ENCODE data around the gene DDX41.

The DDX41 gene

DNA sequence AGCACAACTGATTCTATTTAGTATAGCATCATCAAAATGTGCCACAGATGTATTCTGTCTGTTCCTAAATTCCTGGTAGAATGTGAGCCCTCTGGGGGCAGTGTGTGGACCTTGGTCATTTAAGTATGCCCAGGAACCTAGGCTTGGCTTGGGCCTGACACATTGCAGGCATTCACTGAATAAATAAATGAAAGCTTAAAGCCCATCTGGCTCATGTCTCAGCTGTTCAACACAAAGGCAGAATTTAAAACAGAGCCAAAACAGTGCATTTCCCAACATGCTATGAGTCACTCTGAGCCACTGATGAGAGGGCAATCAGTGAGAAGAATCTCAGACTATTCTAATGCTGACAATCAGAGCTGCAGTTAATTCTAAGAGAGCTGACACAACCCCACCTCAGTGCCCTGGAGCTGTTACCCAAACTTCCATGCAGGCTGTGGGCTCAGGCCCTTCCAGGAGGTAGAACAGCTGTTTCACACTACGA, 29.5 kb upstream of the DDX41 start:
- no peak for DNase-seq
- TF ChIP-seq EZH2 (IDR thresholded peaks at IDR 0.05; ENCODE audit: borderline replicate concordance, low read depth, low read length, severe bottlenecking) = no peak
- TF ChIP-seq, protein P1, sequence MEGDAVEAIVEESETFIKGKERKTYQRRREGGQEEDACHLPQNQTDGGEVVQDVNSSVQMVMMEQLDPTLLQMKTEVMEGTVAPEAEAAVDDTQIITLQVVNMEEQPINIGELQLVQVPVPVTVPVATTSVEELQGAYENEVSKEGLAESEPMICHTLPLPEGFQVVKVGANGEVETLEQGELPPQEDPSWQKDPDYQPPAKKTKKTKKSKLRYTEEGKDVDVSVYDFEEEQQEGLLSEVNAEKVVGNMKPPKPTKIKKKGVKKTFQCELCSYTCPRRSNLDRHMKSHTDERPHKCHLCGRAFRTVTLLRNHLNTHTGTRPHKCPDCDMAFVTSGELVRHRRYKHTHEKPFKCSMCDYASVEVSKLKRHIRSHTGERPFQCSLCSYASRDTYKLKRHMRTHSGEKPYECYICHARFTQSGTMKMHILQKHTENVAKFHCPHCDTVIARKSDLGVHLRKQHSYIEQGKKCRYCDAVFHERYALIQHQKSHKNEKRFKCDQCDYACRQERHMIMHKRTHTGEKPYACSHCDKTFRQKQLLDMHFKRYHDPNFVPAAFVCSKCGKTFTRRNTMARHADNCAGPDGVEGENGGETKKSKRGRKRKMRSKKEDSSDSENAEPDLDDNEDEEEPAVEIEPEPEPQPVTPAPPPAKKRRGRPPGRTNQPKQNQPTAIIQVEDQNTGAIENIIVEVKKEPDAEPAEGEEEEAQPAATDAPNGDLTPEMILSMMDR (IDR thresholded peaks at IDR 0.05; ENCODE audit: borderline replicate concordance, extremely low read depth, low read length, poor library complexity, severe bottlenecking) = no peak
- peaks cover 60% of the 10 kb centered on the region for H4K20me1 ChIP-seq (ENCODE audit: insufficient read depth, low read length)
- no peak overlapping the region for H3K4me2 ChIP-seq (ENCODE audit: insufficient read depth, low read length)
- H3K27me3 ChIP-seq (ENCODE audit: insufficient read depth, low read length, poor library complexity) = no peaks in the 10 kb centered on the region
- no peak overlapping the region for H2AFZ ChIP-seq (ENCODE audit: low read depth, low read length)
- peaks cover 76% of the 10 kb centered on the region for H3K36me3 ChIP-seq (ENCODE audit: insufficient read depth, low read length)
- ATAC-seq (ENCODE audit: insufficient read depth, low read depth) = 0 out of 3 replicates have a peak, but pooled peaks have one; percentile 27
- peaks cover 90% of the 10 kb centered on the region for H3K79me2 ChIP-seq (ENCODE audit: insufficient read depth, low read length)
- H3K4me1 ChIP-seq (ENCODE audit: insufficient read depth, low read length) = no peaks in the 10 kb centered on the region; the same call in 1 of the 2 replicates
- H3K9ac ChIP-seq (ENCODE audit: low read depth, low read length) = no peak overlapping the region
- H3K9me3 ChIP-seq (ENCODE audit: insufficient read depth, low read length, severe bottlenecking) = no peaks in the 10 kb centered on the region
- no peak overlapping the region for H3K4me3 ChIP-seq (ENCODE audit: low read depth in 1 of 2, low read length in 2 of 2)
- H3K27ac ChIP-seq (ENCODE audit: low read length) = no peak overlapping the region

DNA sequence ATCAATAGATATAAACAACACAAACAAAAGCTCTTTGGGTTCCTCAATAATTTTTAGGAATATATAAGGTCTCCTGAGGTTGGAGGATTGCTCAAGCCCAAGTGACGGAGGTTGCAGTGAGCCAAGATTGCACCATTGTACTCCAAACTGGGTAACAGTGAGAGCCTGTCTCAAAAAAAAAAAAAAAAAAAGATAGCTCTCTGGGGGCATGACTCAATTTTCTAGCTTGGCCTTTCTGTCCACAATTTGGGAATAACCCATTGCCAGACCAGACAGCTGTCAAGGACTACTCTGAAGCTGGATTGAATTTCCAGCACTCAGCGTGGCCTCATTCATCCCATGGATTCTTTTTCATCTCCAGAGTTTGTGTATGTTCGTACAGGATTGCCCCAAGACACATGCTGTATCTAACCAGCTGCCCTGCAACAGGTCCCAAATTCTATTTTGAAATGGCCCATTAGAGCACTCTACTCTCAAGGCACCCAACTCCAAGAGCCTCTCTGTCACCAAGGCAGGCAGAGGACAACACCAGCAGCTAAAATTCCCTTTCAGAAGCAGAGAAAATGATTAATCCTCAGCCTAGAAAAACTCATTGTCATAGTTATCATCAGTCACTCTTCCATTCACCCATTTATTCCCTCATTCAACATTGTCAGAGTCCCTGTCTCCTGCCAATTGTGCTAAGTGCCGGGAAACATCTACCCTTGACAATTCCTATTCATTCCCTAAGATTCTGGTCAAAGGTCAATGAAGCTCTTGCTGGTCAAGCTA, 28.9 kb upstream of the DDX41 start:
- no peak overlapping the region for H3K4me2 ChIP-seq (ENCODE audit: insufficient read depth, low read length)
- no peaks in the 10 kb centered on the region for H3K27me3 ChIP-seq (ENCODE audit: insufficient read depth, low read length, poor library complexity)
- no peak overlapping the region for H2AFZ ChIP-seq (ENCODE audit: low read depth, low read length)
- no peak overlapping the region for H3K4me3 ChIP-seq (ENCODE audit: low read depth in 1 of 2, low read length in 2 of 2)
- H4K20me1 ChIP-seq (ENCODE audit: insufficient read depth, low read length) = peaks cover 61% of the 10 kb centered on the region
- H3K27ac ChIP-seq (ENCODE audit: low read length) = no peak overlapping the region
- ATAC-seq (ENCODE audit: insufficient read depth, low read depth) (no peak), DNase-seq (no peak)
- peaks cover 89% of the 10 kb centered on the region for H3K79me2 ChIP-seq (ENCODE audit: insufficient read depth, low read length)
- H3K9me3 ChIP-seq (ENCODE audit: insufficient read depth, low read length, severe bottlenecking) = no peaks in the 10 kb centered on the region
- peaks cover 72% of the 10 kb centered on the region for H3K36me3 ChIP-seq (ENCODE audit: insufficient read depth, low read length)
- no peak overlapping the region for H3K9ac ChIP-seq (ENCODE audit: low read depth, low read length)
- TF ChIP-seq, protein P1 (IDR thresholded peaks at IDR 0.05; ENCODE audit: borderline replicate concordance, extremely low read depth, low read length, poor library complexity, severe bottlenecking) = no peak
- TF ChIP-seq EZH2 (IDR thresholded peaks at IDR 0.05; ENCODE audit: borderline replicate concordance, low read depth, low read length, severe bottlenecking) = no peak
- no peaks in the 10 kb centered on the region for H3K4me1 ChIP-seq (ENCODE audit: insufficient read depth, low read length)

DNA sequence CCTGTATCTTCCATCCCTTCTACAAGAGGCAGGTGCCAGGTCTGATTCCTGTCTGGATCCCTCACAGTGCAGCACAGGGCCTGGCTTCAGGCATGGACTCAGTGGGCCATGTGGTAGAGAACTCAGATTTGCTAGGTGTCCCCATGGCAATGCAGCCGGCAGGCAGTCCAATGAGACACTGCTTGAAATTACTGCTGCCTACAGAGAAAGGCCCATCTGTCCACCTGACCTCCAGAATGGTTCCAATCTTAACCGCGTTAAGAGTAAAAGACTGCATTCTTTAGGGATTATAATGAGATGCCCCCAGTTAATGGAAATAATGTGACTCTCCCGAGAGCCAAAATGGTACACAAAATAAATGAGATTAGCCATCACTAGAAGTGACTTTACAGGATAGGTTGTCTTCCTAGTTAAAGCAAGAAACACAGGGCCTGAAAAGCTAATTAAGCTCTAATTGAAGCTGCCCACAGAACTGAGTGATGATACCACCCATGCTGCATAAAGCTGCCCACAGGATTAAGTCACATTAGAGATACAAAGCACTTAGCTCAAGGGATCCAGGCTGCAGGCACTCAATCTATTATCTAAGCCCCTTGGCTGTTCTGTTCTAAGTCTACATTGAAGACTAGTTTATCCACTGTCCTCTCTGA, 26.2 kb upstream of the DDX41 start:
- Histone ChIP-seq H3K4me1 (ENCODE audit: insufficient read depth, low read length) (no peaks in the 10 kb centered on the region), H2AFZ (ENCODE audit: low read depth, low read length) (no peak overlapping the region), H3K27ac (ENCODE audit: low read length) (no peak overlapping the region), H3K9me3 (ENCODE audit: insufficient read depth, low read length, severe bottlenecking) (no peaks in the 10 kb centered on the region), H3K36me3 (ENCODE audit: insufficient read depth, low read length) (peaks cover 75% of the 10 kb centered on the region), H3K4me3 (ENCODE audit: low read depth in 1 of 2, low read length in 2 of 2) (no peak overlapping the region), H3K9ac (ENCODE audit: low read depth, low read length) (no peak overlapping the region), H3K79me2 (ENCODE audit: insufficient read depth, low read length) (peaks cover 69% of the 10 kb centered on the region), H4K20me1 (ENCODE audit: insufficient read depth, low read length) (peaks cover 62% of the 10 kb centered on the region), H3K4me2 (ENCODE audit: insufficient read depth, low read length) (no peak overlapping the region), H3K27me3 (ENCODE audit: insufficient read depth, low read length, poor library complexity) (no peaks in the 10 kb centered on the region)
- TF ChIP-seq, protein P1 (IDR thresholded peaks at IDR 0.05; ENCODE audit: borderline replicate concordance, extremely low read depth, low read length, poor library complexity, severe bottlenecking) = no peak
- no peak for TF ChIP-seq EZH2 (IDR thresholded peaks at IDR 0.05; ENCODE audit: borderline replicate concordance, low read depth, low read length, severe bottlenecking)
- DNase-seq (no peak), ATAC-seq (ENCODE audit: insufficient read depth, low read depth) (no peak)

Measured in DND-41 (cell line).